HepG2 (cell line): Measurements from ENCODE around the gene PHF10. TPM values are rescaled to one million over a fixed set of nuclear protein-coding genes. Genes with fewer than 3 reads are reported as not detected.

Experiments
- ATAC-seq: fragments of 200-7000 bp; cut with Tn5 transposase; 3 replicates; pipeline ENCODE4 v1.9.1; 2020; ENCODE audit warnings: mild to moderate bottlenecking, moderate library complexity
- BruUV-seq: library from RNA; stranded (reverse); fragments of 400-500 nt; replicated peaks from 2 replicates; lab custom pipeline; 2021; lab: Mats Ljungman, UMichigan
- CTCF ChIA-PET: fragments of 300-600 bp; formaldehyde crosslinking; extraction: SDS; loops from one replicate; lab custom pipeline; 2021; ENCODE audit warnings: low total read pairs, inconsistent platforms, low intra/inter-chr PET ratio; lab: Yijun Ruan, JAX
- POLR2A ChIA-PET: fragments of 350-600 bp; sonication (Branson Sonifier 250); formaldehyde crosslinking; loops from one replicate; lab custom pipeline; 2020; ENCODE audit warnings: antibody characterized with exemption, inconsistent platforms; lab: Yijun Ruan, JAX
- DNase-seq: peaks from one replicate; pipeline ENCODE4 v3.0.0-alpha.2; 2015; ENCODE audit warnings: low spot score
- FAIRE-seq: peaks from 3 replicates; lab custom pipeline; 2011; peaks lifted over from hg19 to GRCh38; lab: Jason Lieb, UNC
- H2AFZ ChIP-seq: one replicate; pipeline ENCODE4 v1.6.1; 2011; ENCODE audit warnings: low read length, inconsistent platforms
- H3K27ac ChIP-seq: fragments of 300-600 bp; 3 replicates; pipeline ENCODE4 v1.8.0; 2011; ENCODE audit warnings: mixed run types, mild to moderate bottlenecking, mixed read lengths, low read length, inconsistent platforms; ENCODE audit not compliant: insufficient read depth; ENCODE audit errors: extremely low read length
- H3K27me3 ChIP-seq, 2 experiments: fragments of 200-600 bp in 1 of 2; 2 replicates in 1 of 2; 3 replicates in 1 of 2; pipeline versions ENCODE4 v1.6.0 to v1.8.0; 2011; ENCODE audit warnings: low read length in 2 of 2, mild to moderate bottlenecking in 2 of 2, moderate library complexity in 2 of 2, inconsistent platforms in 1 of 2; ENCODE audit not compliant: insufficient read depth in 2 of 2, control insufficient read depth in 1 of 2
- H3K36me3 ChIP-seq, 2 experiments: fragments of 200-600 bp in 1 of 2; replicated peaks in 1 of 2; 2 replicates in 1 of 2; 3 replicates in 1 of 2; pipeline versions ENCODE4 v1.5.1 to v1.8.0; 2011; ENCODE audit warnings: low read length in 2 of 2, inconsistent platforms in 1 of 2; ENCODE audit not compliant: insufficient read depth in 2 of 2, control insufficient read depth in 1 of 2
- H3K4me1 ChIP-seq: 2 replicates; pipeline ENCODE4 v1.5.1; 2012; ENCODE audit warnings: low read length, inconsistent platforms; ENCODE audit not compliant: insufficient read depth
- H3K4me2 ChIP-seq: 2 replicates; pipeline ENCODE4 v1.6.0; 2011; ENCODE audit warnings: low read depth, low read length, inconsistent platforms
- H3K4me3 ChIP-seq, 3 experiments: fragments of 200-600 bp in 1 of 3; sonication (generic), shearing (Covaris generic) in 1 of 3; replicated peaks in 1 of 3; 2 replicates each; pipeline ENCODE4 v1.5.1; 2011 to 2016; ENCODE audit warnings: low read length in 3 of 3, inconsistent platforms in 2 of 3, low read depth in 2 of 3, mild to moderate bottlenecking in 2 of 3, control low read depth in 1 of 3, mixed read lengths in 1 of 3; ENCODE audit not compliant: insufficient read depth in 1 of 3
- H3K79me2 ChIP-seq: one replicate; pipeline ENCODE4 v1.6.1; 2011; ENCODE audit warnings: low read length, inconsistent platforms; ENCODE audit not compliant: insufficient read depth
- H3K9ac ChIP-seq: 2 replicates; pipeline ENCODE4 v1.6.0; 2011; ENCODE audit warnings: mild to moderate bottlenecking, low read depth, low read length, inconsistent platforms; ENCODE audit not compliant: insufficient read depth
- H3K9me3 ChIP-seq: 2 replicates; pipeline ENCODE4 v1.5.1; 2012; ENCODE audit warnings: mild to moderate bottlenecking, low read length
- H4K20me1 ChIP-seq: 2 replicates; pipeline ENCODE4 v1.6.0; 2011; ENCODE audit warnings: inconsistent platforms, mild to moderate bottlenecking, low read length, moderate library complexity; ENCODE audit not compliant: insufficient read depth
- AGO2 ChIP-seq: fragments of 200-400 bp; formaldehyde crosslinking; optimal IDR thresholded peaks from 2 replicates; pipeline ENCODE3; 2017; ENCODE audit warnings: mild to moderate bottlenecking, low read depth, low read length, moderate library complexity
- AHDC1 ChIP-seq: sonication (generic); formaldehyde crosslinking; IDR thresholded peaks from 2 replicates; pipeline ENCODE4 v1.5.1; 2020; ENCODE audit warnings: mild to moderate bottlenecking, missing genetic modification reagents, borderline replicate concordance
- BCL3 ChIP-seq: sonication (generic); formaldehyde crosslinking; IDR thresholded peaks from 2 replicates; pipeline ENCODE4 v1.5.1; 2020; ENCODE audit warnings: mild to moderate bottlenecking, missing genetic modification reagents, moderate library complexity
- CENPT ChIP-seq: sonication (generic); formaldehyde crosslinking; IDR thresholded peaks from 2 replicates; pipeline ENCODE4 v1.8.0; 2022; ENCODE audit warnings: low read depth, mild to moderate bottlenecking, moderate library complexity, missing genetic modification reagents
- GLI4 ChIP-seq: sonication (generic); formaldehyde crosslinking; IDR thresholded peaks from 2 replicates; pipeline ENCODE4 v1.5.1; 2020; ENCODE audit warnings: missing genetic modification reagents, mild to moderate bottlenecking, moderate library complexity, borderline replicate concordance
- NCOA2 ChIP-seq: sonication (generic); formaldehyde crosslinking; IDR thresholded peaks from 2 replicates; pipeline ENCODE4 v1.8.0; 2022; ENCODE audit warnings: inconsistent platforms
- NFYB ChIP-seq: sonication (generic); formaldehyde crosslinking; IDR thresholded peaks from 2 replicates; pipeline ENCODE4 v1.4.0; 2020; ENCODE audit warnings: missing genetic modification reagents
- PAF1 ChIP-seq: IDR thresholded peaks from 2 replicates; pipeline ENCODE4 v1.6.1; 2016; ENCODE audit warnings: missing genetic modification reagents, missing compliant biosample characterization
- SOX5 ChIP-seq: IDR thresholded peaks from 2 replicates; pipeline ENCODE4 v1.6.1; 2016; ENCODE audit warnings: borderline replicate concordance
- SP5 ChIP-seq: IDR thresholded peaks from 2 replicates; pipeline ENCODE4 v1.6.1; 2016; ENCODE audit warnings: low read depth, borderline replicate concordance
- WIZ ChIP-seq: sonication (generic); formaldehyde crosslinking; IDR thresholded peaks from 2 replicates; pipeline ENCODE4 v1.5.1; 2020; ENCODE audit warnings: mild to moderate bottlenecking, missing genetic modification reagents
- YEATS4 ChIP-seq: sonication (generic); formaldehyde crosslinking; IDR thresholded peaks from 2 replicates; pipeline ENCODE4 v1.4.0; 2020; ENCODE audit warnings: missing genetic modification reagents, borderline replicate concordance
- ZBTB14 ChIP-seq: sonication (generic); formaldehyde crosslinking; IDR thresholded peaks from 2 replicates; pipeline ENCODE4 v1.4.0; 2020; ENCODE audit warnings: missing genetic modification reagents
- ZNF275 ChIP-seq: sonication (generic); formaldehyde crosslinking; IDR thresholded peaks from 2 replicates; pipeline ENCODE4 v1.8.0; 2022; ENCODE audit warnings: missing genetic modification reagents, mild to moderate bottlenecking, inconsistent platforms, borderline replicate concordance
- ZNF761 ChIP-seq: sonication (generic); formaldehyde crosslinking; conservative IDR thresholded peaks from 2 replicates; pipeline ENCODE4 v1.4.0; 2020; ENCODE audit warnings: mild to moderate bottlenecking, missing genetic modification reagents
- WGBS: methylation state at CpG from one replicate; pipeline ENCODE4 v1.1.6; 2017; ENCODE audit warnings: low lambda C conversion rate; 5-methylcytosine and 5-hydroxymethylcytosine counted together
- in situ Hi-C: cut with HindIII; loops from 2 replicates; pipeline ENCODE4 v1.10.0; 2017; ENCODE audit warnings: low pct_unique_long_range_greater_than_20kb; ENCODE audit not compliant: extremely low pct_ligation_motif_present
- intact Hi-C: fragments of 100-400 bp; cut with micrococcal nuclease; formaldehyde crosslinking; loops from one replicate; pipeline ENCODE4 v1.10.0; 2022; ENCODE audit not compliant: unreplicated experiment
- polyA plus RNA-seq, 8 experiments: library from polyadenylated mRNA; depleted of rRNA in 3 of 8; stranded (reverse) in 7 of 8; unstranded in 1 of 8; fragments of >200 nt; fragmentation: Illumina TruSeq in 4 of 8; extraction: Trizol in 4 of 8; gene quantifications; 2 replicates each; pipeline versions ENCODE4 v1.2.1 to v1.2.3, GENCODE V29; 2011 to 2016; ENCODE audit warnings: low read depth in 4 of 8, missing spikeins in 1 of 8, mixed read lengths in 1 of 8; ENCODE audit not compliant: insufficient read depth in 1 of 8
- total RNA-seq, 5 experiments: library from RNA; depleted of rRNA; stranded (reverse); fragments of >200 nt; fragmentation: Illumina TruSeq; extraction: Trizol; gene quantifications; 2 replicates each; pipeline ENCODE4 v1.2.3, GENCODE V29; 2016; ENCODE audit warnings: low read depth in 1 of 5

The PHF10 gene
- total and polyA plus RNA-seq, 2 of the 13 experiments (the other 11 are each of a cell fraction or from before 2014, with no cell fraction given), result 42.1 to 84.1 TPM

- no peak for TF ChIP-seq SOX5
- TF ChIP-seq WIZ, result no peak
- no peak for TF ChIP-seq BCL3 (CRISPR knock-in tag)
- TF ChIP-seq YEATS4 (CRISPR knock-in tag), result no peak
- no peak for TF ChIP-seq GLI4 (CRISPR knock-in tag)
- no peak for TF ChIP-seq PAF1 (CRISPR knock-in tag)
- TF ChIP-seq ZNF761 (CRISPR knock-in tag), result no peak
- no peak for TF ChIP-seq ZBTB14 (CRISPR knock-in tag)
- TF ChIP-seq SP5 (CRISPR knock-in tag), result no peak
- no peak for TF ChIP-seq AGO2
These were observed 39.0 kb upstream of the PHF10 start (continued) for GRCh38 chr6:169763308-169763707.

GRCh38 chr6:169755162-169755561, 30.9 kb upstream of the PHF10 start:
- BruUV-seq, result no TSS peak
- ChIA-PET POLR2A (interaction anchor here (1.2 to 4.9 kb wide), 3 partner anchors 30 to 53 kb away, joined by 4 to 52 read pairs (median 6); partner anchors contain the start of genes C6orf120 and WDR27), CTCF (no interaction called here)
- Histone ChIP-seq H3K4me3 (no peak overlapping the region), H3K4me1 (peaks cover 31% of the 10 kb centered on the region), H3K79me2 (peaks cover 11% of the 10 kb centered on the region), H3K36me3 (0 out of 5 replicates have a peak, but pooled peaks cover 0 to 1% of the 10 kb centered on the region in 2 experiments), H2AFZ (no peak overlapping the region), H4K20me1 (no peaks in the 10 kb centered on the region), H3K4me2 (no peak overlapping the region), H3K9me3 (no peaks in the 10 kb centered on the region), H3K9ac (no peak overlapping the region; the same call in 1 of the 2 replicates), H3K27ac (peak overlapping the region; percentile 25), H3K27me3 (no peaks in the 10 kb centered on the region; a peak in 1 of 5 replicates)
- DNase-seq (no peak), ATAC-seq (no peak), FAIRE-seq (no peak)
- 71% methylated on average over 6 of the region's 6 CpGs for WGBS
- intact Hi-C loops (no loop called here), in situ Hi-C loops (no loop called here)
- TF ChIP-seq NFYB (CRISPR knock-in tag), result no peak
- 0 out of 2 replicates have a peak, but pooled peaks have one; percentile 24 for TF ChIP-seq AHDC1 (CRISPR knock-in tag)
- no peak for TF ChIP-seq NCOA2 (CRISPR knock-in tag)
- no peak for TF ChIP-seq ZNF275 (CRISPR knock-in tag)
- no peak for TF ChIP-seq CENPT (CRISPR knock-in tag)
